NB4 (cell line): Measurements from ENCODE around the gene SOX6.
A peak's percentile ranks its signal among the peaks of the same experiment; 100 is the strongest.

Source experiments
- DNase-seq: peaks from one replicate; pipeline ENCODE4 v3.0.0; 2010; ENCODE audit warnings: low read depth
- H3K4me3 ChIP-seq: one replicate; pipeline ENCODE4 v1.5.1; 2011; ENCODE audit warnings: mild to moderate bottlenecking, low read depth, low read length, moderate library complexity
- CTCF ChIP-seq: IDR thresholded peaks from one replicate; pipeline ENCODE4 v1.5.1; 2012; ENCODE audit warnings: low read depth, low read length
- MAX ChIP-seq: IDR thresholded peaks from 2 replicates; pipeline ENCODE4 v1.6.1; 2011; ENCODE audit warnings: low read depth, low read length
- MYC ChIP-seq: IDR thresholded peaks from 2 replicates; pipeline ENCODE4 v1.6.1; 2011; ENCODE audit warnings: low read depth, low read length
- POLR2A ChIP-seq: IDR thresholded peaks from 2 replicates; pipeline ENCODE4 v1.6.1; 2011; ENCODE audit warnings: mild to moderate bottlenecking; ENCODE audit not compliant: insufficient read length; ENCODE audit errors: extremely low read depth

The SOX6 gene

GRCh38 chr11:15969701-15970329 lies 386.5 kb downstream of the SOX6 start:
- no peak for TF ChIP-seq CTCF
- no peak for TF ChIP-seq MYC
- TF ChIP-seq MAX: no peak
- TF ChIP-seq POLR2A: no peak
- no peak for DNase-seq
- H3K4me3 ChIP-seq: no peak overlapping the region

- H3K4me3 ChIP-seq: peak overlapping the region; percentile 43
- peak; percentile 78 for DNase-seq
Observed at GRCh38 chr11:15969281-15969680, 387.1 kb downstream of the SOX6 start.

GRCh38 chr11:15968461-15969130 lies 387.8 kb downstream of the SOX6 start:
- TF ChIP-seq POLR2A (no peak), CTCF (no peak), MAX (no peak), MYC (no peak)
- DNase-seq: no peak
- peak overlapping the region; percentile 43 for H3K4me3 ChIP-seq

More at GRCh38 chr11:15969281-15969680, 387.1 kb downstream of the SOX6 start:
- TF ChIP-seq CTCF (no peak), POLR2A (no peak), MYC (no peak)

- TF ChIP-seq MYC (no peak), CTCF (no peak), POLR2A (no peak), MAX (no peak)
- peak; percentile 15 for DNase-seq
- H3K4me3 ChIP-seq: no peak overlapping the region
Observed at GRCh38 chr11:15967966-15968365, 388.4 kb downstream of the SOX6 start.

GRCh38 chr11:15967166-15967565 lies 389.2 kb downstream of the SOX6 start:
- no peak for TF ChIP-seq POLR2A
- no peak for DNase-seq

GRCh38 chr11:15965562-15966250 lies 390.6 kb downstream of the SOX6 start:
- H3K4me3 ChIP-seq: no peak overlapping the region
- no peak for DNase-seq
- TF ChIP-seq MYC (no peak), CTCF (no peak), POLR2A (no peak), MAX (no peak)

More at GRCh38 chr11:15967166-15967565, 389.2 kb downstream of the SOX6 start:
- H3K4me3 ChIP-seq: no peak overlapping the region
